RPMI8226 (cell line): ENCODE data around the gene THOC2.
"Not testable (repeated sequence)": the region's sequence is repeated elsewhere in the genome, so short reads cannot be mapped to it uniquely, and the experiment has no call there.

ENCODE experiments used
- DNase-seq: peaks from one replicate; pipeline ENCODE4 v3.0.0-alpha.2; 2015

The THOC2 gene, protein sequence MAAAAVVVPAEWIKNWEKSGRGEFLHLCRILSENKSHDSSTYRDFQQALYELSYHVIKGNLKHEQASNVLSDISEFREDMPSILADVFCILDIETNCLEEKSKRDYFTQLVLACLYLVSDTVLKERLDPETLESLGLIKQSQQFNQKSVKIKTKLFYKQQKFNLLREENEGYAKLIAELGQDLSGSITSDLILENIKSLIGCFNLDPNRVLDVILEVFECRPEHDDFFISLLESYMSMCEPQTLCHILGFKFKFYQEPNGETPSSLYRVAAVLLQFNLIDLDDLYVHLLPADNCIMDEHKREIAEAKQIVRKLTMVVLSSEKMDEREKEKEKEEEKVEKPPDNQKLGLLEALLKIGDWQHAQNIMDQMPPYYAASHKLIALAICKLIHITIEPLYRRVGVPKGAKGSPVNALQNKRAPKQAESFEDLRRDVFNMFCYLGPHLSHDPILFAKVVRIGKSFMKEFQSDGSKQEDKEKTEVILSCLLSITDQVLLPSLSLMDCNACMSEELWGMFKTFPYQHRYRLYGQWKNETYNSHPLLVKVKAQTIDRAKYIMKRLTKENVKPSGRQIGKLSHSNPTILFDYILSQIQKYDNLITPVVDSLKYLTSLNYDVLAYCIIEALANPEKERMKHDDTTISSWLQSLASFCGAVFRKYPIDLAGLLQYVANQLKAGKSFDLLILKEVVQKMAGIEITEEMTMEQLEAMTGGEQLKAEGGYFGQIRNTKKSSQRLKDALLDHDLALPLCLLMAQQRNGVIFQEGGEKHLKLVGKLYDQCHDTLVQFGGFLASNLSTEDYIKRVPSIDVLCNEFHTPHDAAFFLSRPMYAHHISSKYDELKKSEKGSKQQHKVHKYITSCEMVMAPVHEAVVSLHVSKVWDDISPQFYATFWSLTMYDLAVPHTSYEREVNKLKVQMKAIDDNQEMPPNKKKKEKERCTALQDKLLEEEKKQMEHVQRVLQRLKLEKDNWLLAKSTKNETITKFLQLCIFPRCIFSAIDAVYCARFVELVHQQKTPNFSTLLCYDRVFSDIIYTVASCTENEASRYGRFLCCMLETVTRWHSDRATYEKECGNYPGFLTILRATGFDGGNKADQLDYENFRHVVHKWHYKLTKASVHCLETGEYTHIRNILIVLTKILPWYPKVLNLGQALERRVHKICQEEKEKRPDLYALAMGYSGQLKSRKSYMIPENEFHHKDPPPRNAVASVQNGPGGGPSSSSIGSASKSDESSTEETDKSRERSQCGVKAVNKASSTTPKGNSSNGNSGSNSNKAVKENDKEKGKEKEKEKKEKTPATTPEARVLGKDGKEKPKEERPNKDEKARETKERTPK (N-terminal part only)

DNA sequence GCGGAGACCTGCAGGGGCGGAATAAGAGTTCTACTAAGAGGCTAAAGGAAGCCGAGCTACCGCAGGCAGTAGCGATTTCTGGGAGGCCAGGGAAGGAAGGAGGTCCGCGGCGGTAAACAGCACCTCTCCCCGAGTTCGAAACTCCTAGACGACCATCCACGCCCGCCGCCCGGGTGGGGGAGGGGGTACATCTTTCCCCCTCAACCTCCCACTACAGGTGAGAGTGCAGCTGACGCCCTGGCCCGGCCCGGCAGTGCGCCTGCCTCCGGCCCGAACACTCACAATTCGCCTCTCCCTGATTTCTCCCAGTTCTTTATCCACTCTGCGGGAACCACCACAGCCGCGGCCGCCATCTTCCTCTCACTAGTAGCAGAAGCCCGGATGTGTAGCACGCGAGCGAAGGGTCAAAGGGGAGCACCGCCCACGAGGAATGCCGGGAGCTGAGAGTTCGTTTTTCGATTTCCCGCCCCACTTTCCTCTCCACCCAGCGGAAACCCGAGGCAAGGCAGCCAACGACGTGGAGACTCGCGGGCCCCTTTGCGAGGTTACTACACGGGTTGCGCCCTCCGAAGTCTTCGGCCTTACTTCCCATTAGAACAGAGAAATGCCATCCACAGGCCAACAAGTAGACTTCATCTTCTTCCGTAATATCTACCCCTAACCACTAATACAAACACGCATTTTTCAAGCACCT lies at the start of gene THOC2:
TSS of gene THOC2 (minus strand) at position 383 of the 694 bp plus-strand sequence. CDS start at position 353, 30 bp downstream.
- DNase-seq = peak; percentile 88

DNA sequence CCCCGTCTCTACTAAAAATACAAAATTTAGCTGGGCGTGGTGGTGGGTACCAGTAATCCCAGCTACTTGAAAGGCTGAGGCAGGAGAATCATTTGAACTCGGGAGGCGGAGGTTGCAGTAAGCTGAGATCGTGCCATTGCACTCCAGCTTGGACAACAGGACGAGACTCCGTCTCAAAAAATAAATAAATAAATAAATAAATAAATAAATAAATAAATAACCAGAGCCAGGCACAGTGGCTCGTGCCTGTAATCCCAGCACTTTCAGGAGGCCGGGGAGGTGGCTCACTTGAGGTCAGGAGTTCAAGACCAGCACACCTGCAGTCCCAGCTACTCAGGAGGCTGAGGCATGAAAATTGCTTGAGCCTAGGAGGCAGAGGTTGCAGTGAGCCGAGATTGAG lies 48.9 kb upstream of the THOC2 start:
- DNase-seq = not testable (repeated sequence)

DNA sequence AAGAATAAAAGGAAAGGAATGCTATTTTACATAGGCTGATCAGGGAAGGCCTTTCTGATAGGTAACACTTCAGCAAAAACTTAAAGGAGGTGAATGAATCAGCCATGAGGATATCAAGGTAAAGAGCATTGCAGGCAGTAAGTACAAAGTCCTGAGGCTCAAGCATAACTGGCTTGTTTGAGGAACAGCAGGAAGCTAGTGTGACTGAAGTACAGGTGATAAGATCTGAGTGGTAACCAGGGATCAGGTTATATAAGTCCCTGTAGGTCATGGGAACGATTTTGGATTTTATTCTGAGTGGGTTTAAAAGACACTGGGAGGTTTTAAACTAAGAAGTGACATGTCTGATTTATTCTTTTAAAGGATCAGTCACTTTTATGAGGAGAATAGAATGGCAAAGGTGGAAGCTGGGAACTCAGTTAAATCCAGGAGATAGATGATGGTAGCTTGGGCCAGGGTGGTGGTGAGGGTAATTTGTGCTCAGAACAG lies 47.1 kb upstream of the THOC2 start:
- DNase-seq = no peak

DNA sequence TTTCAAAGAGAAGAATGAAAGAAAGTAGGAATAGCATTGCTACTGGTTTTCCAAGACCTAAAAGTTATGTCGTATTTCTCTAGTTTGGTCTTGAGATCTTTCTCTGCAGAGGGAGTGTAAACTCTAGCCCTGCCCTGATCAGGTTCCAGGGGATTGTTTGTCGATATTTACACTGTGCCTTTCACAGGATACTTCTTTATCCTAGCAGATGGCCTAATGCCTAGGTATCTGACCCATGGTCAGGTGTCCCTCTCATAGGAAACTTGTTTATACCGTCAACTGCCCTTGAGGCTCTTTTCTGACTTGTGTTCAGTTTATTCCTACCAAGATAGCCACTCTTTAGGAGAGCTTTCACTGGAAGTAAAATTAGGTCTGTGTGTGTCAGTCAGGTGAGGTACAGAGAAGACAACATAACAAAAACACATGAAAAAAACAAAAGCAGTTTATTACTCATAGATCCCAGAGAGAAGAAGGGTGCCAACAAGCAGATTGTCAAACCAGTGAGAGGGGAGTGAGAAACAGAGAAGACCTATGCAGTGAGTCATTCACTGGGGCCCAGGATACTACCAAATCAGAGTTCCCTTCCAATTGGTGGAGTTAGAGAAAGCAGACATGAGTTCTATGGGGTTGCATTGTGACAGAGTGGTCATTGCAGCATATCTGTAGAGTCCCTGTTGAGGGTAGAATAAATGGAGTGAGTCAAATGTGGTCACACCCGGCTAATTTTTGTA lies 40.6 kb upstream of the THOC2 start:
- no peak for DNase-seq

DNA sequence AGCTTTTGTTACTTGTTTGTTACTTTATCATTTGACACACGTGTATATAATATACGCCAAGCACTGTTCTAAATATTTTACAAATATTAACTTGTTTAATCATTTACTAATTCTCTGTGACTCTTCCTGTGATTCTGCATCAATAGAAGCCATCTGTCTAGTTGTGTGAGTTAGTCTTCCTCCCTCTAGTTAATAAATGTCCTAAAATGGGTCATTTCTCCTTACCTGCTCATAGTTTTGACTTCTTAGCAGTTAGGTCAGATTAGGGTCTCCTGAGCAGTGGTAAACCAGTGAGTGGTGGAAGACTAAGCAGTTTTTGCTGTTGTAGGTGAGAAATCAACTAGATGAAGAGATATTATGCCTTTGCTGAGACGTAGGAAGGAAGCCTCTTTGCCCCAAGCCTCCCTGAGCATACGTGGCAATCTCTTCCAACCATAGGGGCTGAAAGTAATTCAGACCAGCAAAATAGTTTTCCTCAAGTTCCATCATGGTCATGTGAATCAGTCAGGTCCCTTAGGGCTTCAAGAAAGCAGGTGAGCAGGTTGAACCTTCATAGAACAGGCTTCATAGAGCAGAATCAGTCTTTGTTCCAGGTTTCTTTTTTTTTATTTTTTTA lies 38.7 kb upstream of the THOC2 start:
- DNase-seq = no peak

DNA sequence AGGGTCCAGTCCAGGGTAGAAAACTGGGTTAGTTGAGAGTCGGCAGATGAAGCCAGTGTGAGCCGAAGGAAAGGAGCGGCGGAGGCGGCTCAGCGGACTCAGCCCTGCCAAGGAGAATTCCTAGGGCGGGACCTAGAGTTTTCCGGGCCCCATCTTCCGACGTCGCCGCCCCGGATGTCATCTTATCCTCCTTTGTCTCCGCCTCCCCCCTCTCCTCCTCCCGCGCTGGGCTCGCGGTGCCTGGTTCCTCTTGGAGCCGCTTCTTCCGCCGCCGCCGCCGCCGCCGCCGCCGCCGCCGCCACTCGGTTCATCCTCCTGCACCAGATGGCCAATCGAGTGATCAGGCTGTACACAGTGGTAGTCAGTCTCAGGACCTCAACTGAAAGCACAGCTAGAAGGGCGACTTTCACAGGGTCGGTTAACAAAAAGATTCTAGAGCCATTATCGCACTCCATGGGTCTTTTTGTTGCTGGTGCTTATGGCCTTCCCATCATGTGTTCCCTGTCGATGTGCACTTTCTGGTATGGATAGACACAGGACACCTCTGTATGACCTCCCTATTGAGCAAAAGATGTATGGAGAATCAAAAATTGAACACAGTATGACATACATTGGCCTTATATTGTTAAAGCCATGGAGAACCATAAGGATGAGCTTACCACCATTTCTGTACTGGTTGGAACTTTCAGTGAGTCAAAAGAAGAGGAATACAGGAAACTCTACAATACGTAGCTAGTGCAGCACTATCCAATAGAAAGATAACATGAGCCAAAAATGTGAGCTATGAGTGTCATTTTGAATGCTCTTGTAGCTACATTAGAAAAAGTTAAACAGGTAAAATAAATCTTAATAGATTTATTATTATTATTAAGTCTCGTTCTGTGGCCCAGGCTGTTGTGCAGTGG lies 32.4 kb upstream of the THOC2 start:
- peak; percentile 86 for DNase-seq

DNA sequence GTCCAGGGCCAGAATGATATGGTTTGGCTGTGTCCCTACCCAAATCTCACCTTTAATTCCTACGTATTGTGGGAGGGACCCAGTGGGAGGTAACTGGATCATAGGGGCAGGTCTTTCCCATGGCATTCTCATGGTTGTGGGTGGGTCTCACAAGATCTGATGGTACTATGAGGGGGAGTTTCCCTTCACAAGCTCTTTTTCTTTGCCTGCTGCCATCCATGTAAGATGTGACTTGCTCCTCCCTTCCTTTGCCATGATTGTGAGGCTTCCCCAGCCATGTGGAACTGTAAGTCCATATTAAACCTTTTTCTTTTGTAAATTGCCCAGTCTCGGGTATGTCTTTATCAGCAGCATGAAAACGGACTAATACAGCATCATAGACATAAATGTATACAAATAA lies 27.0 kb upstream of the THOC2 start:
- not testable (repeated sequence) for DNase-seq

DNA sequence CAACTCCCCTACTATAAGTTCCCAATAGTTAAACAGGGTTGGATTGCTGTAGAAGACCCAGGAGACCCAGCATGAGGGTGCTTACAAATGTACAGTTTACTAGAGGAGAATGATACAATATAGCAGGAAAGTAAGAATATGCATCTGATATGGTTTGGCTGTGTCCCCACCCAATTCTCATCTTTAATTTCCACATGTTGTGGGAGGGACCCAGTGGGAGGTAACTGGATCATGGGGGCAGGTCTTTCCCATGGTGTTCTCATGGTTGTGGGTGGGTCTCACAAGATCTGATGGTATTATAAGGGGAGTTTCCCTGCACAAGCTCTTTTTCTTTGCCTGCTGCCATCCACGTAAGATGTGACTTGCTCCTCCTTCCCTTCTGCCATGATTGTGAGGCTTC lies 24.9 kb upstream of the THOC2 start:
- not testable (repeated sequence) for DNase-seq

DNA sequence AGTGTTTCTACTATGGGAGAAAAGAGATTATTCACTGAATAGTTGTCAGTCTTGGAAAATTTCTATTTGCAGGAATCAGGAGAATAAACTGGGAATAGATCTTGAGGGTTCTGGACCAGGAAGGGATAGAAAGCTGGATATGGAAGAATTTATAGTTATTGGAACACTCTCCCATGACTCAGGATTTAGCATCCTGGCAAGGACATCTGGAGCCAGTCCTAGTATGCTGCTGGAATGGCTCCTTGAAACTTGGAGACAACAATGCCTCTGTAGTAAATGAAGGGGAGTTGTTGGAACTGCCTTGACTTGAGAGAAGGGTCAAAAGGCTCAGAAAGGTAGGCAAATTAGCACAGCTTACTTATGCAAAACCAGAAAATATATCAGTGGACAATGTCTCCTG lies 23.5 kb upstream of the THOC2 start:
- DNase-seq = no peak

DNA sequence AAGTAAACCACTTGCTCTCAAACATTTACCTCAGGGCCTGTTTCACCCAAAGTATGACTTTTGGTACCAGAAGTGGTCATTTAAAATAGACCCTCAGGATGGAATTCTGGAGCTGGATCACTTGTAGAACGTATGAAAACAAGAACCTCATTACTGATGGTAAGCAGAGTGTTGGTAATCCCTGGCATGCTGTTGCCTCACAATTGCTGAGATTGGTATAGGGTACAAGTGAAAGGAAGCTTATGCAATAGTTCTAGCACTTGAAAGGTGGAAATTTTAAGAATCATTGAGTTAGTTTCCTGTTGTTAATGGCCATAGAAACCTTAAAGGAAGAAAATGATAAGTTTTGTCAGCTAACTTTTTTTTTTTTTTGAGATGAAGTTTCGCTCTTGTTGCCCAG lies 22.3 kb upstream of the THOC2 start:
- DNase-seq = no peak

DNA sequence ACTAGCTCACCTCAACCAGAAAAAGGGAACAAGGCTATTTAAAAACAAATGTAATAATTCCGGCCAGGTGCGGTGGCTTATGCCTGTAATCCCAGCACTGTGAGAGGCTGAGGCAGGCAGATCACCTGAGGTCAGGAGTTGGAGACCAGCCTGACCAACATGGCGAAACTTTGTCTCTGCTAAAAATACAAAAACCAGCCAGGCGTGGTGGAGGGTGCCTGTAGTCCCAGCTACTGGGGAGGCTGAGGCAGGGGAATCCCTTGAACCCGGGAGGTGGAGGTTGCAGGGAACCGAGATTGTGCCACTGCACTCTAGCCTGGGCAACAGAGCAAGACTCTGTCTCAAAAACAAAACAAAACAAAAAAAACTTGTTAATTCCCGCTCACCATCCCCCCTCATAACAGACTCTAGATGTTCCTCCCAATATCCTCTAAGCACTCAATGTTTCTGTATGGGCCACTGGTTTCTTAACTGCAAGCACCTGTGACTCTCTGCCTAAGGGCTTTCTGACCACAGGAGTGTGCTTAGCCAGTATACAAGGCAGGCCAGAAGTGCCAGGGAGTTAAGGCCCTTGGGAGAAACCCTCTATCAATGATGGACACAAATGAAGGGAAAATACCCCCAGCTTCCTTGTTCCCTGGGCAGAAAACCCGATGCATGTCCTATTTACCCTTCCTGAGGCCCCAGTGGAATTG lies 21.0 kb upstream of the THOC2 start:
- DNase-seq = no peak

DNA sequence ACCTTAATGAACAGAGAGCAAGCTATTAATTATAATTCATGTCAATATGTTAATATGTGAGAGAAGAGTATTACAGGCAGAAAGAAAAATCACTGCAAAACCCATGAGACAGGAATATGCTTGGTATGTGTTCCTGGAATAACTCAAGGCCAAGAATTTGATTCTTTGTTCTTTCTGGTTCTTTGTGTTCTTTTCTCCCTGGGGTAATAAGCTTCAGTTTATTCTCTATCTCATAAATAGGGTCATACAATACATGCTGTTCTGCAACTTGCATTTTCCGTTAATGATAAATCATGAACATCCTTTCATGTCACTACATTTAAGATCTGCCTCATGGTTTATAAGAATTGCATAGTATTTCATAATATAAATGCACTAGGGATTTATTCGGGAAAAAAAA lies 16.8 kb upstream of the THOC2 start:
- DNase-seq = no peak

DNA sequence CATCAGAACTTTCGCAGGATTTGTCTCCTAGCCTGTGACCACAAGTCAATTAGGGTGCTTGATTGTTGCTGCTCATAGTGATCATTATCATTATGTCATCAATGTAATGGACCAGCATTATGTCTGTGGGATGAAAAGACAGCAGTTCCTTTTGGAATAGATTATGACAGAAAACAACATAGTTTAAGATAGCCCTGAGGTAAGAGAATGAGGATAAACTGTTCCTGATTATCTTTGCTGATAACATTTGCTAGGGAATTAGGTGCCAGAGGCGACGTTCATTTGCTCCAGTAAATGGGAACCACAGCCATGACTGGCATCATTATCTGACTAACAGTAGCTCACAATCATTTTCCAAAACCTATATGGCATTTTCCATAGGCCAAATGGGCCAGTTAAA lies 12.7 kb upstream of the THOC2 start:
- DNase-seq = no peak

DNA sequence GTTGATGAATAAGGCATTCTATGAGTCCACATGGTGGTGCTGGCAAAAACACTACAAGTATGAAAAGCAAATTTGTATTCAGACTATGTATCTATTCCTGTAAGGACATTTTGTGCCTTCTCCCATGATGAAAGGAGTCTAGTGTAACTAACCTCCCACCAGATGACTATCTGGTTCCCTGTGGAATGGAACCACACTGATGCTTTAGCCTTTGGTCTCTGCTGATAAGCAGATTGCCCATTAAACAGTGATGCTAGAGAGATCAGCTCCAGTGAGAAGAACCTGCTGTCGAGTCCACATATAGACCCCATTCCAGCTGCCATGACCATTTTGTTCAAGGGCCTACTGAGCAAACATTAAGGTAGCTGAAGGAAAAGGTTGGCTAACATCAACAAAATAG lies 10.5 kb upstream of the THOC2 start:
- no peak for DNase-seq

DNA sequence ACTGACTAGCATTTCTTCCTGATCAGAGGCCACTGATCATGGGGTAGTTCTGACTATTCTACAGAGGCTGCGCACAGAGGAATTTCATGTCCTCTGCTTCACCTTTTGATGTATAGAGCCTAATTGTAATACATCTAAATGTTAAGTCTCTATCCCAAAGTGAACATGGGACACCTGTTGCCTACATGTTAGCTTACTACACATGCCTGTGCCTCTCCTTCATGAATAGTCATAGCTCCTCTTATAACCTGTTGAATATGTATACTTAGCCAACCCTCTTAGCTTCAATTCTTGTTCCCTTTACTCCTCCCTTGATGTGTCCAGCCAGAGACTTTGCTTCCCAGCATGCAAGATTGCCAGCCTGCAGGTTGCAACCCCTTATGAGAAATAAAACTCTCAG lies 9.6 kb upstream of the THOC2 start:
- DNase-seq = no peak

DNA sequence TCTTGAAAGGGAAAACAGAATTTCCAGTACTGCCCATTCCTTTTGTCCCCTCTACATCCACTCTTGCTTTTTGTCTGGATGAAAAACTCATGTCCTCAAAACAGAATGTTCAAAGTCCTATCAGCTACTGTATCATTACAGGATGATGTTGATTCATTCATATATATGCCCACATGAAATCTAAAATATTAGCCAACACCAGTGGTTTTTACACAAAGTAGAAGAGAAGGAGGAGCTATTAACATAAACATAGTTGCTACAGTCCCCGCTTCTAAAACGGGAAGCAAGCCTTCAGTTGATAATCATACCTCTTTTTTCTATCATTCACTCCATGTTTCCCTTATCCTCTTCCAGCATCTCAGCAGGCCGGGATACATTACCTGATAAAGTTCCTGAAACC lies 7.7 kb upstream of the THOC2 start:
- DNase-seq = no peak

DNA sequence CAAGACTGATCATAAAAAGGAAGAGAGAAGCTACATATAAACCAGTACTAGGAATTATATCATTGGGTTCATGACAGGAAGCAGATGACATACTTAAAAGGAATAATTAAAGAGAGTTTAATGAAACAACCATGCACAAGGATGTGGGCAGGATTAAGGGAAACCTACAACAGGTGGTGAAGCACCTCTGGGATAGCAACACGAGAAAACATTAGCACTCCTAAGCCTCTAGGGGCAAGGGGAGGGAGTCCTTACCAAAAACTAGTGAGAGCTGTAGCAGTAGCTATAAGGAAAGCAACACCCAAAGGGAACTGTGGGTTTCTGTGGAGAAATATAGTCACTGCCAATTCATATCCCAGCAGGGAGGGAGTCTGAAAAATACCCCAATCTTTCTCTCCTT lies 7.2 kb upstream of the THOC2 start:
- DNase-seq = no peak

DNA sequence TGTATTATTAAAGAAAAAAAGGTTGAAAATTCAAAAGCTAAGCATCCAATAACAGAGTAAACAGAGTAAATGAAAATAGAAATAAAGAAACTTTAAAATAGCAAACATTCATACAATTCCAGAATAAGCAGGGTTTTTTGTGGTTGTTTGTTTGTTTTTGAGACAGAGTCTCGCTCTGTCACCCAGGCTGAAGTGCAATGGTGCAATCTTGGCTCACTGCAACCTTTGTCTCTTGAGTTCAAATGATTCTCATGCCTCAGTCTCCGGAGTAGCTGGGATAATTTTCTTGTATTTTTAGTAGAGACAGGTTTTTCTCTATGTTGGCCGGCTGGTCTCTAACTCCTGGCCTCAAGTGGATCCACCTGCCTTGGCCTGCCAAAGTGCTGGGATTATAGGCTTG lies 6.6 kb upstream of the THOC2 start:
- no peak for DNase-seq

DNA sequence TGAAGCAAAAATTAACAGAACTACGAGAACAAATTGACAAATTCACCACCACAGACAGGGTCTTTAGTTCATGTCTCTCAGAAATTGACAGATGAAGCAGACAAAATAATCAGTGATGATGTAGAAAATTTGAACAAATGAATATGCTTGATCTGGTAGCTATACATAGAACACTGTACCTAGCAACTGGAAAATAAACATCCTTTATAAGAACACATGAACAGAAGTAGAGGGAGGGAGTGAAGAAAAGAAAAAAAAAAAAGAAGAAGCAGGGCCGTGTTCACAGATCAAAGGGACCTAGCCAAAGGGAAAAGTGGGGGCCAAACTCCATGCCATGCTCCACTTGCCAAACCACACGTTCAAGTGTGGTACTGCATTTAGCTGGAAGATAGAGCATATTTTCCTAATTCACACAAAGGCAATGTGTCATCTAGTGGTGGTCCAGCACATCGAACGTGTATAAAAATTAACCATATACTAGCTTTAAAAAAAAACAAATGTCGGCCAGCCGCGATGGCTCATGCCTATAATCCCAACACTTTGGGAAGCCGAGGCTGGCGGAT lies 5.6 kb upstream of the THOC2 start:
- DNase-seq = no peak
